ENCODE results near the gene NONO. TPM values are rescaled to one million over a fixed set of nuclear protein-coding genes. Genes with fewer than 3 reads are reported as not detected.
A peak's percentile ranks its signal among the peaks of the same experiment; 100 is the strongest.
"Not testable (repeated sequence)": the region's sequence is repeated elsewhere in the genome, so short reads cannot be mapped to it uniquely, and the experiment has no call there.

NONO gene
- total and polyA plus RNA-seq, 7 experiments from 2014 or later, result 184 to 488 (median 337) TPM

- ChIA-PET POLR2A (interaction anchor here (0.6 kb wide), 2 partner anchors 22 to 68 kb away, joined by 3 to 5 read pairs; partner anchors contain the start of gene TAF1), CTCF (no interaction called here)
- Histone ChIP-seq H3K27ac (ENCODE audit: low read depth, low read length) (no peak overlapping the region), H3K4me1 (ENCODE audit: control insufficient read depth in 2 of 2, insufficient read depth in 2 of 2, low read length in 2 of 2) (no peaks in the 10 kb centered on the region), H3K36me3 (ENCODE audit: control insufficient read depth in 2 of 3, insufficient read depth in 3 of 3, low read length in 3 of 3) (peaks cover 13 to 60% (median 19%) of the 10 kb centered on the region in 3 experiments), H3K9me3 (ENCODE audit: control insufficient read depth in 2 of 3, low read length in 3 of 3) (no peaks in the 10 kb centered on the region), H3K4me3 (ENCODE audit: low read length) (no peak overlapping the region), H3K27me3 (ENCODE audit: control insufficient read depth in 2 of 2, insufficient read depth in 2 of 2, low read length in 2 of 2) (no peaks in the 10 kb centered on the region)
- Mint-ChIP-seq H3K4me1 (peaks cover 0 to 21% (median 3%) of the 10 kb centered on the region in 7 donors), H3K9me3 (no peaks in the 10 kb centered on the region), H3K27ac (peak overlapping the region in 2 of 9 donors; percentile 5 to 56), H3K36me3 (peaks cover 4 to 29% (median 23%) of the 10 kb centered on the region in 5 donors), H3K4me3 (no peak overlapping the region), H3K27me3 (no peaks in the 10 kb centered on the region)
- DNase-seq, result no peak
- ATAC-seq, result no peak
- intact Hi-C loops (cut with micrococcal nuclease), result no loop called here
These were observed 14.7 kb downstream of the NONO start for GRCh38 chrX:71298119-71298518.

DNA sequence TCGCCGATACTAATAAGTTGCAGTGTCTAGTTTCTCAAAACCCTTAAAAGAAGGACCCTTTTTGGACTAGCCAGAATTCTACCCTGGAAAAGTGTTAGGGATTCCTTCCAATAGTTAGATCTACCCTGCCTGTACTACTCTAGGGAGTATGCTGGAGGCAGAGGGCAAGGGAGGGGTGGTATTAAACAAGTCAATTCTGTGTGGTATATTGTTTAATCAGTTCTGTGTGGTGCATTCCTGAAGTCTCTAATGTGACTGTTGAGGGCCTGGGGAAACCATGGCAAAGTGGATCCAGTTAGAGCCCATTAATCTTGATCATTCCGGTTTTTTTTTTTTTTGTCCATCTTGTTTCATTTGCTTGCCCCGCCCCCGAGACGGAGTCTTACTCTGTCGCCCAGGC is 16.6 kb downstream of the NONO start:
- H3K4me1 ChIP-seq (ENCODE audit: control insufficient read depth in 2 of 2, insufficient read depth in 2 of 2, low read length in 2 of 2); POLR2A ChIA-PET; intact Hi-C loops (cut with micrococcal nuclease); H3K9me3 ChIP-seq (ENCODE audit: control insufficient read depth in 2 of 3, low read length in 3 of 3); H3K9me3 Mint-ChIP-seq; H3K4me3 ChIP-seq (ENCODE audit: low read length); CTCF ChIA-PET; H3K4me3 Mint-ChIP-seq; H3K27me3 Mint-ChIP-seq; H3K27ac ChIP-seq (ENCODE audit: low read depth, low read length); ATAC-seq; DNase-seq; H3K27me3 ChIP-seq (ENCODE audit: control insufficient read depth in 2 of 2, insufficient read depth in 2 of 2, low read length in 2 of 2): not testable (repeated sequence)
- H3K4me1 Mint-ChIP-seq, result peaks cover 0 to 32% (median 4%) of the 10 kb centered on the region in 7 donors
- H3K36me3 ChIP-seq (ENCODE audit: control insufficient read depth in 2 of 3, insufficient read depth in 3 of 3, low read length in 3 of 3), result peaks cover 6 to 49% (median 9%) of the 10 kb centered on the region in 3 experiments
- peaks cover 4 to 34% (median 19%) of the 10 kb centered on the region in 5 donors for H3K36me3 Mint-ChIP-seq
- peak overlapping the region in 1 of 9 donors; percentile 17 for H3K27ac Mint-ChIP-seq

DNA sequence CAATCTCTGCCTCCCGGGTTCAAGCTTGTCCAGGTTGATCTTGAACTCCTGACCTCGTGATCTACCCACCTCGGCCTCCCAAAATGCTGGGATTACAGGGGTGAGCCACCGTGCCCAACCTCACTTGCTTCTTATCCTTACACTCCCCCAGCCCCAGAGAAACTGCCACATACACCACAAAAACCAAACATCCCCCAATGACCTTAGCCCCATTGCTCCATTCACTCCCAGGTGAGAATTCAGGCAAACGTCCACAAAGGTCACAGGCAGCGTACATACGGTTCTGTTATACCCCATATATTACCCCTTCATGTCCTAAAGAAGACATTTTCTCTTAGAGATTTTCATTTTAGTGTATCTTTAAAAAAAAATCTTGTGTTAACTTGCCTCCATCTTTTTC is 17.1 kb downstream of the NONO start:
- ATAC-seq; H3K4me1 ChIP-seq (ENCODE audit: control insufficient read depth in 2 of 2, insufficient read depth in 2 of 2, low read length in 2 of 2); H3K9me3 Mint-ChIP-seq; H3K27me3 ChIP-seq (ENCODE audit: control insufficient read depth in 2 of 2, insufficient read depth in 2 of 2, low read length in 2 of 2); H3K9me3 ChIP-seq (ENCODE audit: control insufficient read depth in 2 of 3, low read length in 3 of 3); H3K4me3 Mint-ChIP-seq; CTCF ChIA-PET; DNase-seq; H3K27ac ChIP-seq (ENCODE audit: low read depth, low read length); H3K4me3 ChIP-seq (ENCODE audit: low read length); POLR2A ChIA-PET; H3K27me3 Mint-ChIP-seq; intact Hi-C loops (cut with micrococcal nuclease): not testable (repeated sequence)
- Mint-ChIP-seq H3K36me3 (peaks cover 4 to 34% (median 20%) of the 10 kb centered on the region in 5 donors), H3K4me1 (peaks cover 0 to 33% (median 4%) of the 10 kb centered on the region in 7 donors), H3K27ac (peak overlapping the region in 3 of 9 donors; percentile 17 to 59 (median 38))
- peaks cover 6 to 46% (median 9%) of the 10 kb centered on the region in 3 experiments for H3K36me3 ChIP-seq (ENCODE audit: control insufficient read depth in 2 of 3, insufficient read depth in 3 of 3, low read length in 3 of 3)

DNA sequence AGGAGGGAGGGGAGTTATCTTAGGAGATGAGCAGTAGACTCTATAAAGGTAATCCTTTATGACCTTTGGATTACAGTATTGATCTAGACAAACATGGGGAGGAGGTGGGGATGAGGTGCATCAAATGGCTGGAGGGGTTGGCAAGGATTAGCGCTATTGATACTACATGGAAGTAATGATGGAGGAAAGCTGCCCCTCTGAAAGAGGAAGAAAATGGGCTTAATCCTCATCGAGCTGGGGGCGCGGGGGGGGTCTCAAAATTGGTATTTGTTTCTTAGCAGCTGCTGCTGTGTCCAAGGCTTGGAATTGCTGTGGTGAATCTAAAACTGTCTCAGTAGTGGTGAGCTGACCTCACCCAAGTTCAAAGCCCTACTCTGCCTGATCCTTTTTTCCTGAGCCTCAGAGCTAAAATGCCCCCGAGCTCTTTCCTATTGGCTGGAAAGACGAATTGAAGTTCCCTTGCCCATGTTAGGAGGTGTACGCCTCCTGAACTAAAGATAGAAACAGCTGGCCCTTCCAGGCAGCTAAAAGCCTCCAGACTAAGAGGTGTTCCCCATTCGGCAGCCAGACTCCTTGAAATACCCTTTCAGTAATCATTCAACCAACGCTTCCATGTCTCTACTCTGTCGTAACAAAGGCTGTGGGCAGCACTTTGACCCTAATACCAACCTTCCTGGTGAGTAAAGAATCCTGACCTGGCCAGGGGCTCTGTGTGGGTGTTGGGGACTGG is 17.9 kb downstream of the NONO start, which contains the start of gene ITGB1BP2:
Gene ITGB1BP2, plus strand, starts transcription at position 556 of the 730 bp plus-strand sequence. Its CDS starts 57 bp downstream, at position 613.
- ChIA-PET CTCF (no interaction called here), POLR2A (interaction anchor here (0.6 to 0.9 kb wide), 2 partner anchors 18 to 45 kb away, joined by 3 read pairs; partner anchors contain the start of gene NONO)
- H3K4me1 ChIP-seq (ENCODE audit: control insufficient read depth in 2 of 2, insufficient read depth in 2 of 2, low read length in 2 of 2), result no peaks in the 10 kb centered on the region
- ATAC-seq, result no peak
- no peak within 1 kb of the TSS for H3K4me3 ChIP-seq (ENCODE audit: low read length)
- DNase-seq, result no peak
- H3K36me3 ChIP-seq (ENCODE audit: control insufficient read depth in 2 of 3, insufficient read depth in 3 of 3, low read length in 3 of 3), result peaks cover 5 to 37% (median 5%) of the 10 kb centered on the region in 3 experiments
- Mint-ChIP-seq H3K4me1 (peaks cover 0 to 33% (median 4%) of the 10 kb centered on the region in 7 donors), H3K27me3 (no peaks in the 10 kb centered on the region), H3K9me3 (no peaks in the 10 kb centered on the region), H3K4me3 (no peak within 1 kb of the TSS), H3K36me3 (peaks cover 4 to 32% (median 20%) of the 10 kb centered on the region in 5 donors), H3K27ac (peak within 1 kb of the TSS in 3 of 9 donors; percentile 6 to 59 (median 59))
- no peaks in the 10 kb centered on the region for H3K27me3 ChIP-seq (ENCODE audit: control insufficient read depth in 2 of 2, insufficient read depth in 2 of 2, low read length in 2 of 2)
- no peaks in the 10 kb centered on the region for H3K9me3 ChIP-seq (ENCODE audit: control insufficient read depth in 2 of 3, low read length in 3 of 3)
- intact Hi-C loops (cut with micrococcal nuclease), result no loop called here
- H3K27ac ChIP-seq (ENCODE audit: low read depth, low read length), result no peak within 1 kb of the TSS

- intact Hi-C loops (cut with micrococcal nuclease), result no loop called here
These were observed 19.2 kb downstream of the NONO start for GRCh38 chrX:71302461-71303213.

GRCh38 chrX:71304561-71304960 is 21.1 kb downstream of the NONO start:
- Mint-ChIP-seq H3K27me3 (no peaks in the 10 kb centered on the region), H3K4me1 (peaks cover 0 to 33% (median 4%) of the 10 kb centered on the region in 7 donors), H3K36me3 (peaks cover 0 to 22% (median 5%) of the 10 kb centered on the region in 5 donors), H3K9me3 (no peaks in the 10 kb centered on the region), H3K4me3 (no peak overlapping the region), H3K27ac (peak overlapping the region in 4 of 9 donors; percentile 21 to 69 (median 52))
- no peak overlapping the region for H3K4me3 ChIP-seq (ENCODE audit: low read length)
- H3K27ac ChIP-seq (ENCODE audit: low read depth, low read length), result no peak overlapping the region
- CTCF ChIA-PET, result no interaction called here
- no peaks in the 10 kb centered on the region for H3K9me3 ChIP-seq (ENCODE audit: control insufficient read depth in 2 of 3, low read length in 3 of 3)
- no peaks in the 10 kb centered on the region for H3K4me1 ChIP-seq (ENCODE audit: control insufficient read depth in 2 of 2, insufficient read depth in 2 of 2, low read length in 2 of 2)
- intact Hi-C loops (cut with micrococcal nuclease), result no loop called here
- H3K36me3 ChIP-seq (ENCODE audit: control insufficient read depth in 2 of 3, insufficient read depth in 3 of 3, low read length in 3 of 3), result peaks cover 0 to 8% (median 0%) of the 10 kb centered on the region in 3 experiments
- H3K27me3 ChIP-seq (ENCODE audit: control insufficient read depth in 2 of 2, insufficient read depth in 2 of 2, low read length in 2 of 2), result no peaks in the 10 kb centered on the region
- ATAC-seq, result no peak
- POLR2A ChIA-PET, result no interaction called here
- DNase-seq, result no peak

More at GRCh38 chrX:71302461-71303213, 19.2 kb downstream of the NONO start:
- Mint-ChIP-seq H3K36me3 (peaks cover 1 to 30% (median 13%) of the 10 kb centered on the region in 5 donors), H3K4me1 (peaks cover 0 to 33% (median 4%) of the 10 kb centered on the region in 7 donors), H3K9me3 (no peaks in the 10 kb centered on the region), H3K27ac (peak overlapping the region in 4 of 9 donors; percentile 34 to 45 (median 38)), H3K4me3 (no peak overlapping the region), H3K27me3 (no peaks in the 10 kb centered on the region)
- ATAC-seq, result no peak
- H3K4me1 ChIP-seq (ENCODE audit: control insufficient read depth in 2 of 2, insufficient read depth in 2 of 2, low read length in 2 of 2), result no peaks in the 10 kb centered on the region
- ChIA-PET CTCF (no interaction called here), POLR2A (interaction anchor here (0.6 kb wide), 1 partner anchor 76 kb away, joined by 3 read pairs; no protein-coding TSS in a partner anchor)
- no peaks in the 10 kb centered on the region for H3K9me3 ChIP-seq (ENCODE audit: control insufficient read depth in 2 of 3, low read length in 3 of 3)
- DNase-seq, result no peak
- no peak overlapping the region for H3K27ac ChIP-seq (ENCODE audit: low read depth, low read length)
- H3K27me3 ChIP-seq (ENCODE audit: control insufficient read depth in 2 of 2, insufficient read depth in 2 of 2, low read length in 2 of 2), result no peaks in the 10 kb centered on the region
- H3K36me3 ChIP-seq (ENCODE audit: control insufficient read depth in 2 of 3, insufficient read depth in 3 of 3, low read length in 3 of 3), result peaks cover 0 to 24% (median 0%) of the 10 kb centered on the region in 3 experiments
- no peak overlapping the region for H3K4me3 ChIP-seq (ENCODE audit: low read length)

Data from naive thymus-derived CD4-positive, alpha-beta T cell (primary cell).